Measurements from ENCODE around the gene PRPS1L1. TPM values are rescaled to one million over a fixed set of nuclear protein-coding genes. Genes with fewer than 3 reads are reported as not detected.

Gene PRPS1L1
- total RNA-seq, 2 donors from 2014 or later = not detected

DNA sequence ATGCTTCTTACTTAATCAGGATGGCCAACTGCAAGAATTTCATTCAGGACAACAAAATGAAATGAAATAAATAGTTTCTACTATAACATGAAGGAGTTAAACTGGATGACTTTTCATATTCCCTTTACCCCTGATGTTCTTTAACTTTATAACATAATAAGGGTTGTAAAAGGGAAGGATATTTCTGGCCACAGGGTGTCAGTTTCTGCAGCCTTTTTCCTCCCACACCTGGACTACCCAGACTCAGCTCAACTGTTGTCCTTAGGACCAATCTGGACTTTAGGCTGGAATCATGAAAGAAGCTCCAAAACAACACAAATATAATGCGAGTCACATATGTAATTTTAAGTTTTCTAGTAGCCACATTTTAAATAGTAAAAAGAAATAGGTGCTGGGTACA, 43.4 kb downstream of the PRPS1L1 start:
- peak in 1 of 2 donors; percentile 47 for DNase-seq

GRCh38 chr7:17983221-17984062, 44.2 kb downstream of the PRPS1L1 start:
- DNase-seq (no peak), ATAC-seq (peak; percentile 57)
- intact Hi-C loops (cut with DNase I, micrococcal nuclease) = no loop called here

More for the DNA sequence above, 43.4 kb downstream of the PRPS1L1 start:
- intact Hi-C loops (cut with DNase I, micrococcal nuclease) = no loop called here
- peak; percentile 89 for ATAC-seq

DNA sequence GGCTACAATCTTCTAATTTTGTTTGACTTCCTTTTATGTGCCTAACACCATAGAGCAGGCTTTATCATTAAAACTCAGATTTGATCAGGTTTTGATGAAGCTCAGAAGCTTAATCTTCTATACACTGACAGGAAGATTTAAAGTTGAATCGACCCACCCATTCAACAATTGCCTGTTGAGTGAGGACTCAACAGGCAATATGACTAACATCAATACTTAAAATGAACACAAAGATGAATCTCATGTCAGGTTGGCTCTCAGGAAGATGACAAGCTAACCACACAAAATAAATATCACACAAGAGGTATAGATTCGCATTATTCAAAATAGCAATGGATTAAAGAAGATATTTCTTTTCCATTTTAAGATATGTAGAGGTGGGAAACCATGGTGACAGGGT, 50.7 kb downstream of the PRPS1L1 start:
- intact Hi-C loops (cut with DNase I, micrococcal nuclease) = no loop called here
- no peak for DNase-seq
- no peak for ATAC-seq

Other genes starting within 250 kb of the PRPS1L1 start
- gene SNX13, start 87.4 kb downstream of the PRPS1L1 start, total RNA-seq = 10 to 100 TPM; 63.2 to 63.8 TPM